Type B pancreatic cell (in vitro differentiated cells): ENCODE data around the gene ZMYND19. TPM values are rescaled to one million over a fixed set of nuclear protein-coding genes. Genes with fewer than 3 reads are reported as not detected.

ENCODE experiments used
- DNase-seq: peaks from one replicate; pipeline ENCODE4 v3.0.0; 2021; ENCODE audit warnings: mixed read lengths; ENCODE audit not compliant: unreplicated experiment; ENCODE audit errors: extremely low spot score
- H3K27ac Mint-ChIP-seq: 2 replicates; pipeline ENCODE4 v1.8.0; 2021; ENCODE audit warnings: mild to moderate bottlenecking, mixed read lengths
- H3K27me3 Mint-ChIP-seq: 2 replicates; pipeline ENCODE4 v1.8.0; 2021; ENCODE audit warnings: mixed read lengths
- H3K36me3 Mint-ChIP-seq: 2 replicates; pipeline ENCODE4 v1.8.0; 2021; ENCODE audit warnings: mixed read lengths
- H3K4me1 Mint-ChIP-seq: one replicate; pipeline ENCODE4 v1.8.0; 2021; ENCODE audit warnings: mixed read lengths; ENCODE audit not compliant: unreplicated experiment
- H3K4me3 Mint-ChIP-seq: 2 replicates; pipeline ENCODE4 v1.8.0; 2021; ENCODE audit warnings: mild to moderate bottlenecking, mixed read lengths
- H3K9me3 Mint-ChIP-seq: 2 replicates; pipeline ENCODE4 v1.8.0; 2021; ENCODE audit warnings: mixed read lengths
- CTCF ChIP-seq: fragments of 200-600 bp; sonication (generic); conservative IDR thresholded peaks from 2 replicates; pipeline ENCODE4 v1.5.0; 2021; ENCODE audit warnings: antibody characterized with exemption, mild to moderate bottlenecking
- total RNA-seq: library from RNA; stranded (reverse); gene quantifications from 2 replicates; pipeline ENCODE4 v1.2.1, GENCODE V29; 2021; ENCODE audit warnings: low replicate concordance

ZMYND19 gene
- total RNA-seq, 1 donor from 2014 or later: 45.3 TPM

GRCh38 chr9:137615387-137615871, 25.1 kb upstream of the ZMYND19 start:
- no peak for DNase-seq
- Mint-ChIP-seq H3K36me3 (peaks cover 5% of the 10 kb centered on the region), H3K27ac (no peak overlapping the region), H3K4me1 (peaks cover 22% of the 10 kb centered on the region), H3K9me3 (no peaks in the 10 kb centered on the region), H3K27me3 (no peaks in the 10 kb centered on the region), H3K4me3 (no peak overlapping the region)
- no peak for TF ChIP-seq CTCF

GRCh38 chr9:137614631-137615386, 24.5 kb upstream of the ZMYND19 start:
- no peaks in the 10 kb centered on the region for H3K27me3 Mint-ChIP-seq
- TF ChIP-seq CTCF: peak; percentile 29
- H3K27ac Mint-ChIP-seq: no peak overlapping the region
- no peaks in the 10 kb centered on the region for H3K9me3 Mint-ChIP-seq
- DNase-seq: no peak
- H3K4me3 Mint-ChIP-seq: no peak overlapping the region
- peaks cover 4% of the 10 kb centered on the region for H3K36me3 Mint-ChIP-seq
- peaks cover 18% of the 10 kb centered on the region for H3K4me1 Mint-ChIP-seq

GRCh38 chr9:137613738-137614523, 23.6 kb upstream of the ZMYND19 start:
- no peak for DNase-seq
- Mint-ChIP-seq H3K27me3 (no peaks in the 10 kb centered on the region), H3K27ac (peak overlapping the region; percentile 99), H3K9me3 (no peaks in the 10 kb centered on the region), H3K4me3 (no peak overlapping the region), H3K4me1 (peaks cover 14% of the 10 kb centered on the region), H3K36me3 (no peaks in the 10 kb centered on the region)
- TF ChIP-seq CTCF: no peak

GRCh38 chr9:137613259-137613658, 22.9 kb upstream of the ZMYND19 start:
- no peak for TF ChIP-seq CTCF
- Mint-ChIP-seq H3K4me1 (peaks cover 14% of the 10 kb centered on the region), H3K4me3 (no peak overlapping the region), H3K27ac (peak overlapping the region; percentile 99), H3K27me3 (no peaks in the 10 kb centered on the region), H3K36me3 (no peaks in the 10 kb centered on the region), H3K9me3 (no peaks in the 10 kb centered on the region)
- DNase-seq: no peak

GRCh38 chr9:137612741-137613142, 22.4 kb upstream of the ZMYND19 start:
- Mint-ChIP-seq H3K36me3 (no peaks in the 10 kb centered on the region), H3K4me3 (no peak overlapping the region), H3K4me1 (peaks cover 12% of the 10 kb centered on the region), H3K9me3 (no peaks in the 10 kb centered on the region), H3K27me3 (no peaks in the 10 kb centered on the region), H3K27ac (peak overlapping the region; percentile 99)
- DNase-seq: no peak
- TF ChIP-seq CTCF: no peak
